SK-N-SH treated with all-trans-retinoic acid at 6 μM for 48 hours (cell line): ENCODE data around the gene NR1H4.

Experiments
- ATAC-seq: fragments of 200-7000 bp; cut with Tn5 transposase; 3 replicates; pipeline ENCODE4 v1.9.1; 2020; ENCODE audit warnings: mild to moderate bottlenecking, moderate library complexity
- BACH2 ChIP-seq: fragments of 250-450 bp; sonication (Bioruptor Pico); IDR thresholded peaks from 2 replicates; pipeline ENCODE4 v1.9.0; 2021; ENCODE audit warnings: mild to moderate bottlenecking, borderline replicate concordance
- CSDC2 ChIP-seq: fragments of 250-450 bp; sonication (Bioruptor Pico); IDR thresholded peaks from 2 replicates; pipeline ENCODE4 v1.5.0; 2020; ENCODE audit warnings: mild to moderate bottlenecking, moderate library complexity
- ESRRG ChIP-seq: fragments of 250-450 bp; sonication (Bioruptor Pico); IDR thresholded peaks from 2 replicates; pipeline ENCODE4 v1.6.1; 2021; ENCODE audit warnings: mild to moderate bottlenecking
- GLIS3 ChIP-seq: fragments of 250-450 bp; sonication (Bioruptor Pico); IDR thresholded peaks from 2 replicates; pipeline ENCODE4 v1.5.0; 2020; ENCODE audit warnings: mild to moderate bottlenecking, moderate library complexity
- ISL1 ChIP-seq: fragments of 250-450 bp; sonication (Bioruptor Pico); IDR thresholded peaks from 2 replicates; pipeline ENCODE4 v2.1.2; 2022; ENCODE audit warnings: mild to moderate bottlenecking, moderate library complexity
- OSR1 ChIP-seq: fragments of 250-450 bp; sonication (Bioruptor Pico); IDR thresholded peaks from 2 replicates; pipeline ENCODE4 v1.8.0; 2022; ENCODE audit warnings: moderate library complexity, mild to moderate bottlenecking, inconsistent platforms
- RARB ChIP-seq: fragments of 250-450 bp; sonication (Bioruptor Pico); IDR thresholded peaks from 2 replicates; pipeline ENCODE4 v1.8.0; 2021; ENCODE audit warnings: mild to moderate bottlenecking, moderate library complexity
- SNAI2 ChIP-seq: fragments of 250-450 bp; sonication (Bioruptor Pico); IDR thresholded peaks from 2 replicates; pipeline ENCODE4 v1.5.0; 2020; ENCODE audit warnings: mild to moderate bottlenecking, moderate library complexity
- TCF4 ChIP-seq: fragments of 250-450 bp; sonication (Bioruptor Pico); IDR thresholded peaks from 2 replicates; pipeline ENCODE4 v1.8.0; 2021; ENCODE audit warnings: mild to moderate bottlenecking, moderate library complexity, borderline replicate concordance
- TOX ChIP-seq: fragments of 250-450 bp; sonication (Bioruptor Pico); IDR thresholded peaks from 2 replicates; pipeline ENCODE4 v1.8.0; 2021; ENCODE audit warnings: mild to moderate bottlenecking, moderate library complexity, borderline replicate concordance
- ZC3H10 ChIP-seq: fragments of 250-450 bp; sonication (Bioruptor Pico); IDR thresholded peaks from 2 replicates; pipeline ENCODE4 v1.5.1; 2021; ENCODE audit warnings: mild to moderate bottlenecking, moderate library complexity
- ZFP3 ChIP-seq: fragments of 250-450 bp; sonication (Bioruptor Pico); IDR thresholded peaks from 2 replicates; pipeline ENCODE4 v1.5.0; 2020; ENCODE audit warnings: mild to moderate bottlenecking, moderate library complexity
- ZNF565 ChIP-seq: fragments of 450-650 bp; formaldehyde crosslinking; conservative IDR thresholded peaks from 2 replicates; pipeline ENCODE4 v1.5.0; 2020; ENCODE audit warnings: low read depth, mild to moderate bottlenecking, moderate library complexity
- ZNF70 ChIP-seq: fragments of 450-650 bp; formaldehyde crosslinking; IDR thresholded peaks from 2 replicates; pipeline ENCODE4 v1.5.0; 2020; ENCODE audit warnings: mild to moderate bottlenecking, moderate library complexity
- ZNF8 ChIP-seq: fragments of 450-650 bp; formaldehyde crosslinking; IDR thresholded peaks from 2 replicates; pipeline ENCODE4 v1.5.0; 2020; ENCODE audit warnings: mild to moderate bottlenecking, moderate library complexity
- TF ChIP-seq, protein P1 (sequence below): fragments of 250-450 bp; sonication (Bioruptor Pico); IDR thresholded peaks from 2 replicates; pipeline ENCODE4 v1.5.0; 2020; ENCODE audit warnings: mild to moderate bottlenecking, moderate library complexity
- TF ChIP-seq, protein P2 (sequence below): fragments of 250-450 bp; sonication (Bioruptor Pico); IDR thresholded peaks from 2 replicates; pipeline ENCODE4 v1.8.0; 2020; ENCODE audit warnings: mild to moderate bottlenecking, moderate library complexity, borderline replicate concordance
- TF ChIP-seq, protein P3 (sequence below): fragments of 250-450 bp; sonication (Bioruptor Pico); IDR thresholded peaks from 2 replicates; pipeline ENCODE4 v1.5.1; 2020; ENCODE audit warnings: low read depth, mild to moderate bottlenecking, moderate library complexity
- TF ChIP-seq, protein P4 (sequence below): fragments of 250-450 bp; sonication (Bioruptor Pico); IDR thresholded peaks from 2 replicates; pipeline ENCODE4 v1.8.0; 2021; ENCODE audit warnings: low read depth, mild to moderate bottlenecking, moderate library complexity, borderline replicate concordance

Gene NR1H4

DNA sequence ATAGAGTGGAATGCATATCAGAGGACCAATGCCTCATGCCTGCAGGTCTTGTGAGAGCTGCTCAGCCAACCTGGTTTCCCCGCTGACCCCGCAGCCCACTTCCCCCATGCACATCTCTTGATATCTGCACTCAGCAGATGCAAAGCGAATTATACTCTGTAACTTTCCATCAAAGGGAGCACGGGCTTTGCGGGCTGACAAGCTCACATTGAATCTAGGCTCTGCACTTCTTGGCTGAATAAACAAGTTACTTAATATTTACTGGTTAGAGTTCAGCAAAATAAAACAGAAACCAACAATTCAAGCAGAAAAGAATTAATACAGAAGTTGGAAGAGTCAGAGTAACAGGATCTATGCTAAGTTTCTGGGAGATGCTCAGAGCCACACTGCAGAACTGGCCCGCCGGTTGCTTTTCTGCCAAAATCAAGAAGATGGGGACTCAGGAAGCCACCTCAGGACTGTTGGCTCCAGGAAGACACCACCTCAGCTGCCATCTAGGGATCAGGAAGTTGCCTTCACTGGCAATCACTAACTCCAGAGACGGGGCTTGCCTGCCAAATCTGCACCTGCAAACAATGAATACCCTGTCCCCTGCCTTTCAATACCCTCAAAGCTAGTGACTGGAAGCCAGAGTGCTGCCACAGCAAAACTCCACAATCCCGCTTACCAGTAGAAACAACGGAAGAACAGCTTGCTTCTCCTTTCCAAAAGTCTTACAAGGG lies 46.5 kb downstream of the NR1H4 start:
- ATAC-seq = no peak
- TF ChIP-seq BACH2 (CRISPR knock-in tag) (no peak), TOX (CRISPR knock-in tag) (no peak)
- TF ChIP-seq, protein P1, sequence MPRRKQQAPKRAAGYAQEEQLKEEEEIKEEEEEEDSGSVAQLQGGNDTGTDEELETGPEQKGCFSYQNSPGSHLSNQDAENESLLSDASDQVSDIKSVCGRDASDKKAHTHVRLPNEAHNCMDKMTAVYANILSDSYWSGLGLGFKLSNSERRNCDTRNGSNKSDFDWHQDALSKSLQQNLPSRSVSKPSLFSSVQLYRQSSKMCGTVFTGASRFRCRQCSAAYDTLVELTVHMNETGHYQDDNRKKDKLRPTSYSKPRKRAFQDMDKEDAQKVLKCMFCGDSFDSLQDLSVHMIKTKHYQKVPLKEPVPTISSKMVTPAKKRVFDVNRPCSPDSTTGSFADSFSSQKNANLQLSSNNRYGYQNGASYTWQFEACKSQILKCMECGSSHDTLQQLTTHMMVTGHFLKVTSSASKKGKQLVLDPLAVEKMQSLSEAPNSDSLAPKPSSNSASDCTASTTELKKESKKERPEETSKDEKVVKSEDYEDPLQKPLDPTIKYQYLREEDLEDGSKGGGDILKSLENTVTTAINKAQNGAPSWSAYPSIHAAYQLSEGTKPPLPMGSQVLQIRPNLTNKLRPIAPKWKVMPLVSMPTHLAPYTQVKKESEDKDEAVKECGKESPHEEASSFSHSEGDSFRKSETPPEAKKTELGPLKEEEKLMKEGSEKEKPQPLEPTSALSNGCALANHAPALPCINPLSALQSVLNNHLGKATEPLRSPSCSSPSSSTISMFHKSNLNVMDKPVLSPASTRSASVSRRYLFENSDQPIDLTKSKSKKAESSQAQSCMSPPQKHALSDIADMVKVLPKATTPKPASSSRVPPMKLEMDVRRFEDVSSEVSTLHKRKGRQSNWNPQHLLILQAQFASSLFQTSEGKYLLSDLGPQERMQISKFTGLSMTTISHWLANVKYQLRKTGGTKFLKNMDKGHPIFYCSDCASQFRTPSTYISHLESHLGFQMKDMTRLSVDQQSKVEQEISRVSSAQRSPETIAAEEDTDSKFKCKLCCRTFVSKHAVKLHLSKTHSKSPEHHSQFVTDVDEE = no peak
- TF ChIP-seq, protein P2, sequence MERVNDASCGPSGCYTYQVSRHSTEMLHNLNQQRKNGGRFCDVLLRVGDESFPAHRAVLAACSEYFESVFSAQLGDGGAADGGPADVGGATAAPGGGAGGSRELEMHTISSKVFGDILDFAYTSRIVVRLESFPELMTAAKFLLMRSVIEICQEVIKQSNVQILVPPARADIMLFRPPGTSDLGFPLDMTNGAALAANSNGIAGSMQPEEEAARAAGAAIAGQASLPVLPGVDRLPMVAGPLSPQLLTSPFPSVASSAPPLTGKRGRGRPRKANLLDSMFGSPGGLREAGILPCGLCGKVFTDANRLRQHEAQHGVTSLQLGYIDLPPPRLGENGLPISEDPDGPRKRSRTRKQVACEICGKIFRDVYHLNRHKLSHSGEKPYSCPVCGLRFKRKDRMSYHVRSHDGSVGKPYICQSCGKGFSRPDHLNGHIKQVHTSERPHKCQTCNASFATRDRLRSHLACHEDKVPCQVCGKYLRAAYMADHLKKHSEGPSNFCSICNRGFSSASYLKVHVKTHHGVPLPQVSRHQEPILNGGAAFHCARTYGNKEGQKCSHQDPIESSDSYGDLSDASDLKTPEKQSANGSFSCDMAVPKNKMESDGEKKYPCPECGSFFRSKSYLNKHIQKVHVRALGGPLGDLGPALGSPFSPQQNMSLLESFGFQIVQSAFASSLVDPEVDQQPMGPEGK (CRISPR knock-in tag) = no peak
- TF ChIP-seq, protein P3, sequence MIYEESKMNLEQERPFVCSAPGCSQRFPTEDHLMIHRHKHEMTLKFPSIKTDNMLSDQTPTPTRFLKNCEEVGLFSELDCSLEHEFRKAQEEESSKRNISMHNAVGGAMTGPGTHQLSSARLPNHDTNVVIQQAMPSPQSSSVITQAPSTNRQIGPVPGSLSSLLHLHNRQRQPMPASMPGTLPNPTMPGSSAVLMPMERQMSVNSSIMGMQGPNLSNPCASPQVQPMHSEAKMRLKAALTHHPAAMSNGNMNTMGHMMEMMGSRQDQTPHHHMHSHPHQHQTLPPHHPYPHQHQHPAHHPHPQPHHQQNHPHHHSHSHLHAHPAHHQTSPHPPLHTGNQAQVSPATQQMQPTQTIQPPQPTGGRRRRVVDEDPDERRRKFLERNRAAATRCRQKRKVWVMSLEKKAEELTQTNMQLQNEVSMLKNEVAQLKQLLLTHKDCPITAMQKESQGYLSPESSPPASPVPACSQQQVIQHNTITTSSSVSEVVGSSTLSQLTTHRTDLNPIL (CRISPR knock-in tag) = no peak

DNA sequence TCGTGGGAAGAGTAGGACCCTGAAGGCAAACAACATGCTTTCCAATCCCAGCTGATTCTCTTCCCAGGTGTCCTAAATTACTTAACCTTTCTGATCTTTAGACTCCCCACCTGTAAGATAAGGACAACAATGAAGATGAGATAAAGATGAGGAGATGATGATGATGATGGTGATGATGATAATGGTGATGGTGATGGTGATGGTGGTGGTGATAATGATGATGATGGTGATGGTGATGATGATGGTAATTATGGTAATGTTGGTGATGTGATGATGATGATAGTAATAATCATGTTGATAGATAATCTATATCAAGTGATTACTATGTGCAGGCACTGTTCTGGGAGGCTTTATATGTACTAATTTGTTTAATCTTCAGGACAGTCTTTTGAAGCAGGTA lies 48.3 kb downstream of the NR1H4 start:
- TF ChIP-seq ZFP3 (CRISPR knock-in tag) = no peak
- no peak for ATAC-seq

DNA sequence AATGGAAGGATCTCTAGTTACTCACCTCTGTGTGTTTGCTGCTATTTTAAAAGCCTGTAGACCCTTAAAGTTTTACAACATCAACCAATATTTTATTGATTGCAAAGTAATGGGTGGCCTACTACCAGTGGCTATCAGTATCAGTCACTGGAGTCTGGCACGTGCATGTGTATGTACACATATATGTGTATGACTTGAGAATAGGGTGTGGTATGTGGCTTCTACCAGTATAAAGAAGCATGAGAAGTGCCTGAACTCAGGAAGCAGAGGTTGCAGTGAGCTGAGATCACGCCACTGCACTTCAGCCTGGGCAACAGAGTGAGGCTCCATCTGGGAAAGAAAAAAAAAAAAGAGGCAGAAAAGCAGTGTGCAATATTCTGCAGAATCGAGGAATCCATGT lies 54.4 kb downstream of the NR1H4 start:
- TF ChIP-seq OSR1 (CRISPR knock-in tag) = no peak
- no peak for TF ChIP-seq CSDC2 (CRISPR knock-in tag)
- TF ChIP-seq BACH2 (CRISPR knock-in tag) = no peak
- TF ChIP-seq, protein P2 (CRISPR knock-in tag) = no peak
- no peak for TF ChIP-seq ZFP3 (CRISPR knock-in tag)
- no peak for TF ChIP-seq ZNF565 (CRISPR knock-in tag)
- TF ChIP-seq ISL1 = no peak
- TF ChIP-seq ESRRG (CRISPR knock-in tag) = no peak
- no peak for TF ChIP-seq RARB (CRISPR knock-in tag)
- TF ChIP-seq TCF4 (CRISPR knock-in tag) = no peak
- TF ChIP-seq TOX (CRISPR knock-in tag) = no peak
- TF ChIP-seq ZNF70 (CRISPR knock-in tag) = no peak
- no peak for TF ChIP-seq GLIS3 (CRISPR knock-in tag)
- no peak for TF ChIP-seq ZC3H10 (CRISPR knock-in tag)
- TF ChIP-seq, protein P3 (CRISPR knock-in tag) = no peak
- no peak for TF ChIP-seq SNAI2 (CRISPR knock-in tag)
- TF ChIP-seq, protein P4, sequence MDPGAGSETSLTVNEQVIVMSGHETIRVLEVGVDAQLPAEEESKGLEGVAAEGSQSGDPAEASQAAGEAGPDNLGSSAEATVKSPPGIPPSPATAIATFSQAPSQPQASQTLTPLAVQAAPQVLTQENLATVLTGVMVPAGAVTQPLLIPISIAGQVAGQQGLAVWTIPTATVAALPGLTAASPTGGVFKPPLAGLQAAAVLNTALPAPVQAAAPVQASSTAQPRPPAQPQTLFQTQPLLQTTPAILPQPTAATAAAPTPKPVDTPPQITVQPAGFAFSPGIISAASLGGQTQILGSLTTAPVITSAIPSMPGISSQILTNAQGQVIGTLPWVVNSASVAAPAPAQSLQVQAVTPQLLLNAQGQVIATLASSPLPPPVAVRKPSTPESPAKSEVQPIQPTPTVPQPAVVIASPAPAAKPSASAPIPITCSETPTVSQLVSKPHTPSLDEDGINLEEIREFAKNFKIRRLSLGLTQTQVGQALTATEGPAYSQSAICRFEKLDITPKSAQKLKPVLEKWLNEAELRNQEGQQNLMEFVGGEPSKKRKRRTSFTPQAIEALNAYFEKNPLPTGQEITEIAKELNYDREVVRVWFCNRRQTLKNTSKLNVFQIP (CRISPR knock-in tag) = no peak
- no peak for TF ChIP-seq ZNF8
- TF ChIP-seq, all 23 proteins: peak for 0
- no peak for ATAC-seq
